HAP-1 (cell line): ENCODE data around the gene MEI1.
A peak's percentile ranks its signal among the peaks of the same experiment; 100 is the strongest.
"Not testable (repeated sequence)": the region's sequence is repeated elsewhere in the genome, so short reads cannot be mapped to it uniquely, and the experiment has no call there.

Experiments used
- DNase-seq, 2 experiments: peaks; one replicate each; pipeline ENCODE4 v3.0.0-alpha.2; 2016 to 2020; ENCODE audit warnings: low spot score in 2 of 2
- H3K27me3 ChIP-seq: fragments of 250-450 bp; sonication (Bioruptor Pico); 2 replicates; pipeline ENCODE4 v1.5.1; 2020; ENCODE audit warnings: low read depth, mild to moderate bottlenecking, moderate library complexity
- H3K36me3 ChIP-seq: fragments of 250-450 bp; sonication (Bioruptor Pico); replicated peaks from 2 replicates; pipeline ENCODE4 v1.5.1; 2020; ENCODE audit warnings: mild to moderate bottlenecking
- H3K4me1 ChIP-seq: fragments of 250-450 bp; sonication (Bioruptor Pico); 2 replicates; pipeline ENCODE4 v1.5.1; 2020; ENCODE audit warnings: mild to moderate bottlenecking
- H3K4me3 ChIP-seq: fragments of 250-450 bp; sonication (Bioruptor Pico); 2 replicates; pipeline ENCODE4 v1.5.1; 2020; ENCODE audit warnings: mild to moderate bottlenecking, moderate library complexity
- H3K9me3 ChIP-seq: fragments of 250-450 bp; sonication (Bioruptor Pico); 2 replicates; pipeline ENCODE4 v1.5.1; 2020; ENCODE audit warnings: mild to moderate bottlenecking, moderate library complexity
- in situ Hi-C: fragments of 300-500 bp; cut with MboI; formaldehyde crosslinking; loops from 3 replicates; pipeline ENCODE4 v1.14.3; 2020; ENCODE audit warnings: low sequenced_read_pairs, inconsistent platforms, mixed read lengths

Gene MEI1

DNA sequence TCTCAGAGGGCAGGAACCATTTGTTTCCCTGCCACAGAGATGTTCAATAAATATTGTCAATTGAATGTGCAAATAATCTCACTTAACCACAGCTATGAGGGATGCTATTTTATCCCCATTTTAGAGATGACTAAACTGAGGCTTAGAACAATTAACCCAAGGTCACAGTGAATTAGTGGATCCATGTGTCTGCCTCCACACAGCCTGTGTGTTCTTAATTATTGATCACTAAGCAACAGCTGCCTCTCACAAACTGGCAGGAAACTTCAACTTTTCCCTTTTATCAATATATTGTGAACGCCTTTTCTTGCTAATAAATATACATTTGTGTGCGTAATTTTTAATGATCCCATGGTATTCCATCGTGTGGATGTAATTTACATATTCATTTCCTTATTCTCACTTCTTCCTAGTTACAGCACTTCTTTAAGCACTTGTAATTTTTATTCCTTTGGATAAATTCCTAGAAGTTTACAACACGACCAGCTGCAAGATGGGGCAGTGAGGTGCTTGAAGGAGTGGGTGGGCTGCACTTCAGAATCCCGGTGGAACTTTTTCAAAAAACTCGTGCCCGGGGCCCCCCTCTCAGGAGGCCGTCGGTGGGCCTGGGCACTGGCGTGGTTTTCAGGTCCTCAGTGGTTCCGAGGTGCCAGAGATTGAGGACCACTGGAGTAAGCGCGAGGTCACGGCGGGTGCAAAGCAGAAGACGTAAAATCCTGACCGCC lies 132.7 kb downstream of the MEI1 start:
- Histone ChIP-seq H3K27me3 (no peaks in the 10 kb centered on the region), H3K36me3 (peaks cover 30% of the 10 kb centered on the region), H3K4me1 (peaks cover 10% of the 10 kb centered on the region), H3K4me3 (peak overlapping the region; percentile 77), H3K9me3 (no peaks in the 10 kb centered on the region)
- in situ Hi-C loops: no loop called here
- peak in 1 of 2 experiments; percentile 24 for DNase-seq

- DNase-seq: peak; percentile 98 to 100
- in situ Hi-C loops: no loop called here
- Histone ChIP-seq H3K4me3 (peak within 1 kb of the TSS; percentile 77), H3K4me1 (peaks cover 10% of the 10 kb centered on the region), H3K9me3 (no peaks in the 10 kb centered on the region), H3K36me3 (peaks cover 32% of the 10 kb centered on the region), H3K27me3 (no peaks in the 10 kb centered on the region)
Measured at GRCh38 chr22:41832553-41833368, 133.5 kb downstream of the MEI1 start, which contains the start of gene SREBF2. Gene SREBF2, plus strand, starts transcription at chr22:41833105. Its CDS starts 166 bp downstream, at chr22:41833271.

GRCh38 chr22:41833369-41834004 lies 134.2 kb downstream of the MEI1 start:
- Histone ChIP-seq H3K4me3 (peak overlapping the region; percentile 77), H3K27me3 (no peaks in the 10 kb centered on the region), H3K36me3 (peaks cover 37% of the 10 kb centered on the region), H3K9me3 (no peaks in the 10 kb centered on the region), H3K4me1 (peaks cover 10% of the 10 kb centered on the region)
- in situ Hi-C loops: no loop called here
- DNase-seq: peak in 1 of 2 experiments; percentile 57

DNA sequence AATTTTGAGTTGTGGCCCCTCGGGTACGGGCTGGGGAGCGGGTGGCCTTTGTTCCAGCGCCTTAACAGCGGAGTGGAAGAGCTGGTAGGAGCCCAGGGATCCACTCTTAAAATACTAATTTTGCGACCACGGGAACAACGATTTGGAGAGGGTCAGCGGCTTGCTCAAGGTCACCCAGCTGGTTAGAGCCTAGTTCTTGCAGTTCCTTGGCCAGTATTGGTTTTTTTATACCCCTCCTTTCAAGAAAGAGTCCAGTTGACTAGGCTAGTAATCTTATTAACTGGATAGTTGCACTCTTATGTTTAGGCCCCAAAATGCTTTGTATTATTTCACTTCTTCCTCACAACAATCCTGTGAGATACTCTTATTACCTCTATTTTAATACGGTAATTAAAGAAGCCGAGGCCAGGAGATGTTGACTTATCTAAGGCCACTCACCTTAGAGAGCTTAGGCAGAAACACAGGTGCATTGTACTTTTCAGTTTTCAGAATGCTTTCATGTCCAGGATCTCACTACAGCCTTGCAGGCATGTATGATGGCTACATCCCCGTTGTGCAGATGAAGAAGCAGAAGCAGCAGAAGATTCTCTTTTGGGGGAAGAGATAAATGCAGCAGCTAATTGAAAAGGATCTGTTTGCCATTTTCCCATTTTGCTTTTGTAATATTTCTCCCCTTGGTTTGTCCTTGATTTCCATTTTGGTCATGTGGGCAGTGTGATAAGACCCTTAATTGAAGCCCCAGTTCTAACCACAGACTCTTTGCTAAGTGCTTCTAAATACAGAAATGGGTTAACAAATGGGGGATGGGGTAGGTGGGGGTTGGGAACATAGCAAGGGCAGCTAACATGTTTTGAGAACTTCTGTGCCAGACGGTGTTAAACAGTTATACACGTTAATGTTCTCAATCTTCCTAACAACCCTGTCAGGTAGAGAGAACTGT lies 135.0 kb downstream of the MEI1 start:
- peaks cover 10% of the 10 kb centered on the region for H3K4me1 ChIP-seq
- H3K4me3 ChIP-seq: peak overlapping the region; percentile 77
- no peak for DNase-seq
- in situ Hi-C loops: no loop called here
- H3K9me3 ChIP-seq: no peaks in the 10 kb centered on the region
- H3K36me3 ChIP-seq: peaks cover 44% of the 10 kb centered on the region
- no peaks in the 10 kb centered on the region for H3K27me3 ChIP-seq

GRCh38 chr22:41835462-41835861 lies 136.2 kb downstream of the MEI1 start:
- in situ Hi-C loops, H3K4me3 ChIP-seq, H3K27me3 ChIP-seq, H3K9me3 ChIP-seq, DNase-seq: not testable (repeated sequence)
- Histone ChIP-seq H3K36me3 (peaks cover 52% of the 10 kb centered on the region), H3K4me1 (peaks cover 13% of the 10 kb centered on the region)

DNA sequence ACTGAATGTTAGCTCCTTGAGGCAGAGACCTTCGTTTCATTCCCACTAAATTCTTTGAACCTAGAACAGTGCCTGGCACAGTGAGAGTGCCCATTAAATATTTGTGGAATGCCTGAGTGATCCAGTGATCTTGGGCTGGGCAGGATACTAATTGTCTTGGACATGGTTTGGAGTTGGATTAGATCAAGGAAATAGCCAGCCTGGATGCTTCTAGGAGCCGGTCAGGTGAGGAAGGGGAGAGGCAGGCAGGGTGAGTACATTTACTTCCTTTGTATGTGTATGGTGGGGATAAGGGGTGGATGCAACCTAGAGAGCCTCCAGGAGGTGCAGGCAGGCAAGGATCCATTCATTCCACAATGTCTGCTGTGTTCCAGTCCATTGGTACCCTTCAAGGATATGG lies 137.2 kb downstream of the MEI1 start:
- peaks cover 59% of the 10 kb centered on the region for H3K36me3 ChIP-seq
- no peak overlapping the region for H3K4me3 ChIP-seq
- no peaks in the 10 kb centered on the region for H3K9me3 ChIP-seq
- no peak for DNase-seq
- H3K4me1 ChIP-seq: peaks cover 21% of the 10 kb centered on the region
- H3K27me3 ChIP-seq: no peaks in the 10 kb centered on the region
- in situ Hi-C loops: no loop called here

- Histone ChIP-seq H3K4me3 (no peak overlapping the region), H3K27me3 (no peaks in the 10 kb centered on the region), H3K4me1 (peaks cover 17% of the 10 kb centered on the region), H3K9me3 (no peaks in the 10 kb centered on the region), H3K36me3 (peaks cover 71% of the 10 kb centered on the region)
- in situ Hi-C loops: no loop called here
- no peak for DNase-seq
Measured at GRCh38 chr22:41838842-41839618, 139.7 kb downstream of the MEI1 start.

GRCh38 chr22:41840216-41840615 lies 140.9 kb downstream of the MEI1 start:
- Histone ChIP-seq H3K27me3 (no peaks in the 10 kb centered on the region), H3K4me1 (peaks cover 18% of the 10 kb centered on the region), H3K9me3 (no peaks in the 10 kb centered on the region), H3K4me3 (no peak overlapping the region), H3K36me3 (peaks cover 68% of the 10 kb centered on the region)
- in situ Hi-C loops: no loop called here
- DNase-seq: no peak

- Histone ChIP-seq H3K9me3 (no peaks in the 10 kb centered on the region), H3K4me1 (peaks cover 18% of the 10 kb centered on the region), H3K4me3 (no peak overlapping the region), H3K27me3 (no peaks in the 10 kb centered on the region), H3K36me3 (peaks cover 59% of the 10 kb centered on the region)
- in situ Hi-C loops: no loop called here
- no peak for DNase-seq
Measured at GRCh38 chr22:41841085-41841712, 141.9 kb downstream of the MEI1 start.

- no peaks in the 10 kb centered on the region for H3K9me3 ChIP-seq
- in situ Hi-C loops: no loop called here
- no peak for DNase-seq
- peaks cover 44% of the 10 kb centered on the region for H3K36me3 ChIP-seq
- peaks cover 18% of the 10 kb centered on the region for H3K4me1 ChIP-seq
- no peak overlapping the region for H3K4me3 ChIP-seq
- H3K27me3 ChIP-seq: no peaks in the 10 kb centered on the region
Measured at GRCh38 chr22:41842996-41843970, 144.0 kb downstream of the MEI1 start.

GRCh38 chr22:41844036-41844435 lies 144.7 kb downstream of the MEI1 start:
- no peak for DNase-seq
- Histone ChIP-seq H3K4me3 (no peak overlapping the region), H3K27me3 (no peaks in the 10 kb centered on the region), H3K36me3 (peaks cover 44% of the 10 kb centered on the region), H3K9me3 (no peaks in the 10 kb centered on the region), H3K4me1 (peaks cover 18% of the 10 kb centered on the region)
- in situ Hi-C loops: no loop called here
